Stimulated activated naive CD8-positive, alpha-beta T cell treated with anti-CD3 and anti-CD28 coated beads, Interleukin-15, Interleukin-2, amounts not matched to agents 100 ng/mL and 50 ng/mL, for 24 hours (primary cell): ENCODE data around the gene HNRNPH3.
"Not testable (repeated sequence)": the region's sequence is repeated elsewhere in the genome, so short reads cannot be mapped to it uniquely, and the experiment has no call there.

ENCODE experiments used
- H3K27ac Mint-ChIP-seq: one replicate; pipeline ENCODE4 v1.8.0; 2021; ENCODE audit warnings: mild to moderate bottlenecking, mixed read lengths
- H3K27me3 Mint-ChIP-seq: one replicate; pipeline ENCODE4 v1.8.0; 2021; ENCODE audit warnings: mixed read lengths
- H3K36me3 Mint-ChIP-seq: one replicate; pipeline ENCODE4 v1.8.0; 2021; ENCODE audit warnings: low read depth, mixed read lengths
- H3K4me1 Mint-ChIP-seq: one replicate; pipeline ENCODE4 v1.8.0; 2021; ENCODE audit warnings: low read depth, mixed read lengths
- H3K4me3 Mint-ChIP-seq: one replicate; pipeline ENCODE4 v1.8.0; 2021; ENCODE audit warnings: mild to moderate bottlenecking, mixed read lengths
- H3K9me3 Mint-ChIP-seq: one replicate; pipeline ENCODE4 v1.8.0; 2021; ENCODE audit warnings: mixed read lengths

HNRNPH3 gene, protein sequence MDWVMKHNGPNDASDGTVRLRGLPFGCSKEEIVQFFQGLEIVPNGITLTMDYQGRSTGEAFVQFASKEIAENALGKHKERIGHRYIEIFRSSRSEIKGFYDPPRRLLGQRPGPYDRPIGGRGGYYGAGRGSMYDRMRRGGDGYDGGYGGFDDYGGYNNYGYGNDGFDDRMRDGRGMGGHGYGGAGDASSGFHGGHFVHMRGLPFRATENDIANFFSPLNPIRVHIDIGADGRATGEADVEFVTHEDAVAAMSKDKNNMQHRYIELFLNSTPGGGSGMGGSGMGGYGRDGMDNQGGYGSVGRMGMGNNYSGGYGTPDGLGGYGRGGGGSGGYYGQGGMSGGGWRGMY

DNA sequence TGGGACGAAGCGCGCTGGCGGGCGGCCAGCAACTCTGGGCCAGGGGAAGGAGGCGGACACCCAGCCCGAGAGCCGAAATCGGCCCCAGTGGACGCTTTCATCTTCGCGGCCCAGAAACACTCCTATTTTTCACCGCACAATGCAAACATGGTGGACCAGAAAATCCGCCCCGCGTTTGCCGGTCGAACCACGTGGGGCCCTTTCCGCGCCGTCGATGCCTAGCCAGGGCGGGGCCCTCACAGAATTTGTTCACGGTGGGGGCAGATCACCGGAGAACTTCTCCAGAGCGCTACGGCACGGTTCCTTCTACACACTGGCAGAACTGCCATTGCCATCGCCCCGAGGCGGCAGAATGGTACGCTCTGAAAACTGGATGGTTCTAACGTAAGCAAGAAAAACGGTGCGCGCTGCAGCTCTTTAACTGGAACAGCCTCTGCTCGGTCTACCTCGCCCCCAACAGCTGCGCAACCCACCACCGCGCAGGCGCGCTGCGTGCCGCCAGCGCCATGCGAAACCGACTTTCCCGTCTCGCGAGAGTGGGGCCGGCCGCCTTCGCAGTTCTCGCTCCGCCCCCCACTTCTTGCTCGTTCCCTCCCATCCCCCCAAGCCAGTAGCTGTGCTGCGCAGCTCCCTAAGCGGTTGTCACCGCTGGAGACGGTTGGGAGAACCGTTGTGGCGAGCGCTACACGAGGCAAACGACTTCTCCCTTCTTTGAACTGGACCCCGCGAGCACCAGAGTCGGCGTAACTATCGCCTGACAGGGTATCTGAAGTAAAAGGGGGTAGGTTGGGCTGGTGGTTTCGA, at the start of gene HNRNPH3:
TSS of gene HNRNPH3 (plus strand) at position 610 of the 804 bp plus-strand sequence. CDS start 5,158 bp downstream, outside the sequence.
- Mint-ChIP-seq H3K27ac (peak within 1 kb of the TSS; percentile 100), H3K9me3 (no peaks in the 10 kb centered on the region), H3K36me3 (peaks cover 41% of the 10 kb centered on the region), H3K4me3 (peak within 1 kb of the TSS; percentile 98), H3K27me3 (no peaks in the 10 kb centered on the region), H3K4me1 (peaks cover 50% of the 10 kb centered on the region)

GRCh38 chr10:68284062-68285001, 47.5 kb upstream of the HNRNPH3 start:
- no peak overlapping the region for H3K27ac Mint-ChIP-seq
- no peaks in the 10 kb centered on the region for H3K27me3 Mint-ChIP-seq
- no peaks in the 10 kb centered on the region for H3K4me1 Mint-ChIP-seq
- no peaks in the 10 kb centered on the region for H3K9me3 Mint-ChIP-seq
- no peak overlapping the region for H3K4me3 Mint-ChIP-seq
- H3K36me3 Mint-ChIP-seq, result no peaks in the 10 kb centered on the region

DNA sequence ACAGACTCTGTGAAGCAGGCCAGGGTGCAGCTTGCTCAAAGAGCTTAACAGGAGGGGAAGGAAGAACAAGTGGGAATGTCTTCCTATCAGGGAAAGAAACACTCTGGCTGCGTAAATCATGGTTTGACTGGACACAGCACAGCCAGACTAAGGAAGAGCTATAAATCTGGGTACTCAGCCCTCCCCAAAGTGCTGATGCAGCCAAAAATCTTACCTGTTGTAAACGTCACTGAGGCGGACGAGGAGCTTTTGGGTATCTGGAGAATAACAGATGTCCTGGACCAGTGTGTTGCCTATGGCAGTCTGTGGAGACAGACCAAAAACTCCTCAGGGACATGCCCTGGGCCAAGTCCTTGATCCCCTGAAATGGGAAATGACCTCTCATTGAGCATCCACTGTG, 43.1 kb upstream of the HNRNPH3 start:
- Mint-ChIP-seq H3K4me1 (no peaks in the 10 kb centered on the region), H3K27ac (no peak overlapping the region), H3K36me3 (no peaks in the 10 kb centered on the region), H3K9me3 (no peaks in the 10 kb centered on the region), H3K4me3 (no peak overlapping the region), H3K27me3 (no peaks in the 10 kb centered on the region)

- Mint-ChIP-seq H3K9me3 (no peaks in the 10 kb centered on the region), H3K27ac (no peak overlapping the region), H3K27me3 (no peaks in the 10 kb centered on the region), H3K4me1 (no peaks in the 10 kb centered on the region), H3K36me3 (no peaks in the 10 kb centered on the region), H3K4me3 (no peak overlapping the region)
Measured at GRCh38 chr10:68290736-68291135, 41.1 kb upstream of the HNRNPH3 start.

GRCh38 chr10:68296843-68297663, 34.8 kb upstream of the HNRNPH3 start:
- Mint-ChIP-seq H3K9me3 (no peaks in the 10 kb centered on the region), H3K4me1 (peaks cover 3% of the 10 kb centered on the region), H3K4me3 (no peak overlapping the region), H3K36me3 (no peaks in the 10 kb centered on the region), H3K27ac (no peak overlapping the region), H3K27me3 (no peaks in the 10 kb centered on the region)

DNA sequence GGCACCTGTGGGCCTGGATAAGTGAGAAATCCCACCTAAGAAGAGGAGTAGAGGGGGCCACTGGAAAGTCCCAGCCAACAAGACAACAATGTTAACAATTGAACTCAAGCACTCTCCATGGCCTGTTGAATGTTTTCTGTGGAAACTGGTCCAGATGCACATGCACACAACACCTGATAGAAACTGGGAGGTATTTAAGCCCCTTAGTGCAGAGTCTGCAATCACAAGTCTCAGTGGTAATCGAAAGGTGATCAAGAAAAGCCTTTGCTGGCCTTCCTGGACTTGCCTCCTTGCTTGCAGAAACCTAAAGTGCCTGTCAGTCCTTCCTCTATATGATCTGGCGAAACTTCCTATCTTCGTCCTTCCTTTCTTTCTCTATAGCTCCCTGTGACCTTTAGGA, 30.6 kb upstream of the HNRNPH3 start:
- no peaks in the 10 kb centered on the region for H3K27me3 Mint-ChIP-seq
- peaks cover 3% of the 10 kb centered on the region for H3K4me1 Mint-ChIP-seq
- no peak overlapping the region for H3K27ac Mint-ChIP-seq
- no peak overlapping the region for H3K4me3 Mint-ChIP-seq
- no peaks in the 10 kb centered on the region for H3K36me3 Mint-ChIP-seq
- no peaks in the 10 kb centered on the region for H3K9me3 Mint-ChIP-seq

GRCh38 chr10:68301790-68302502, 29.9 kb upstream of the HNRNPH3 start:
- H3K9me3 Mint-ChIP-seq, result no peaks in the 10 kb centered on the region
- H3K4me1 Mint-ChIP-seq, result peaks cover 3% of the 10 kb centered on the region
- H3K36me3 Mint-ChIP-seq, result no peaks in the 10 kb centered on the region
- no peaks in the 10 kb centered on the region for H3K27me3 Mint-ChIP-seq
- H3K4me3 Mint-ChIP-seq, result no peak overlapping the region
- H3K27ac Mint-ChIP-seq, result no peak overlapping the region

DNA sequence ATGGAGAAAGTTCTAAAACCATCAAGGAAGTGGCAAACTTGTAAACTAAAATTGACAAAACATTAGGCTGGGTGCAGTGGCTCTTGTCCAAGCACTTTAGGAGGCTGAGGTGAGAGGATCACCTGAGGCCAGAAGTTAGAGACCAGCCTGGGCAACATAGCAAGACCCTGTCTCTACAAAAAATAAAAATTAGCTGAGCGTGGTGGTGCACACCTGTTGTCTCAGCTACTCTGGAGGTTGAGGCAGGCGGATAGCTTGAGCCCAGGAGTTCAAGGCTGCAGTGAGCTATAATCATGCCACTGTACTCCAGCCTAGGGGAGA, 29.4 kb upstream of the HNRNPH3 start:
- peaks cover 3% of the 10 kb centered on the region for H3K4me1 Mint-ChIP-seq
- no peak overlapping the region for H3K27ac Mint-ChIP-seq
- H3K9me3 Mint-ChIP-seq, result no peaks in the 10 kb centered on the region
- H3K36me3 Mint-ChIP-seq, result no peaks in the 10 kb centered on the region
- no peak overlapping the region for H3K4me3 Mint-ChIP-seq
- no peaks in the 10 kb centered on the region for H3K27me3 Mint-ChIP-seq

DNA sequence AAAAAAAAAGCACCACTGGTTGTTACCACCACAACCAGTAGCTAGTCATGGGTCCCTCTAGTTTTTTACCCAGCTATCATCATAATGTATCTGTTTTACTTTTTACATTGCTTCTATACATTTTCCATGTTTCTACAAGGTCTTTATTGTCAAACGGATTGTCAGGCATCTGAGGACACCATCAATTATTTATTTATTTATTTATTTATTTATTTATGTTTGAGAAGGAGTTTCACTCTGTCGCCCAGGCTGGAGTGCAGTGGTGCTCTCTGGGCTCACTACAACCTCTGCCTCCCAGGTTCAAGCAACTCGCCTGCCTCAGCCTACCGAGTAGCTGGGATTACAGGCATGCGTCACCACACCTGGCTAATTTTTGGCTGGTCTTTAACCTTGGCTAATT, 29.0 kb upstream of the HNRNPH3 start:
- Mint-ChIP-seq H3K4me1 (peaks cover 3% of the 10 kb centered on the region), H3K27me3 (no peaks in the 10 kb centered on the region), H3K27ac (no peak overlapping the region), H3K9me3 (no peaks in the 10 kb centered on the region), H3K4me3 (no peak overlapping the region), H3K36me3 (no peaks in the 10 kb centered on the region)

GRCh38 chr10:68303849-68304412, 27.9 kb upstream of the HNRNPH3 start:
- Mint-ChIP-seq H3K4me3 (no peak overlapping the region), H3K27me3 (no peaks in the 10 kb centered on the region), H3K4me1 (peaks cover 3% of the 10 kb centered on the region)

GRCh38 chr10:68305854-68306253, 26.0 kb upstream of the HNRNPH3 start:
- Mint-ChIP-seq H3K4me1 (no peaks in the 10 kb centered on the region), H3K27ac (no peak overlapping the region), H3K4me3 (no peak overlapping the region), H3K9me3 (no peaks in the 10 kb centered on the region), H3K36me3 (no peaks in the 10 kb centered on the region), H3K27me3 (no peaks in the 10 kb centered on the region)

More at GRCh38 chr10:68303849-68304412, 27.9 kb upstream of the HNRNPH3 start:
- Mint-ChIP-seq H3K36me3 (no peaks in the 10 kb centered on the region), H3K27ac (no peak overlapping the region), H3K9me3 (no peaks in the 10 kb centered on the region)

- H3K27ac Mint-ChIP-seq, result no peak overlapping the region
- H3K9me3 Mint-ChIP-seq, result no peaks in the 10 kb centered on the region
- H3K36me3 Mint-ChIP-seq, result no peaks in the 10 kb centered on the region
- no peaks in the 10 kb centered on the region for H3K27me3 Mint-ChIP-seq
- H3K4me1 Mint-ChIP-seq, result peaks cover 7% of the 10 kb centered on the region
- H3K4me3 Mint-ChIP-seq, result no peak overlapping the region
Measured at GRCh38 chr10:68310531-68310930, 21.3 kb upstream of the HNRNPH3 start.

DNA sequence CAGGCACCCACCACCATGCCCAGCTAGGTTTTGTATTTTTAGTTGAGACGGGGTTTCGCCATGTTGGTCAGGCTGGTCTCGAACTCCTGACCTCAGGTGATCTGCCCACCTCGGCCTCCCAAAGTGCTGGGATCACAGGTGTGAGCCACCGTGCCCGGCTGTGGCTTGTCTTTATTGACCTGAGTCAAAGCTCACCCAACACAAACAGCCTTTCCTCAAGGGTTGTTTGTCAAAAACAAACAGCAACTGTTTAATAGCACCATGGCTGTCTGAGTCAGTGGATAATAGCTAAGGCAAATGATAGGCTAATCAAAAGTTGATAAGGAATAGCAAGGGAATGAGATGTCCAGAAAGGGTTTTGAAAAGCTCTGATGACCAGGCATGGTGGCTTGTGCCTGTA, 16.9 kb upstream of the HNRNPH3 start:
- H3K4me1 Mint-ChIP-seq, H3K27me3 Mint-ChIP-seq, H3K36me3 Mint-ChIP-seq, H3K9me3 Mint-ChIP-seq, H3K4me3 Mint-ChIP-seq: not testable (repeated sequence)
- peak overlapping the region; percentile 85 for H3K27ac Mint-ChIP-seq
